Right lobe of liver (tissue), 6 donors: ENCODE measurements around the gene CYB5R2. TPM values are rescaled to one million over a fixed set of nuclear protein-coding genes. Genes with fewer than 3 reads are reported as not detected.

Source experiments
- ATAC-seq, 4 donors: fragments of 200-7000 bp; cut with Tn5 transposase; one replicate each; pipeline ENCODE4 v1.9.1; 2020; ENCODE audit warnings: mild to moderate bottlenecking in 4 of 4, moderate library complexity in 4 of 4
- DNase-seq, 3 donors: peaks; one replicate each; pipeline ENCODE4 v3.0.0-alpha.2; 2020
- H3K27ac ChIP-seq, 3 donors: fragments of 200-600 bp; one replicate each; pipeline ENCODE4 v1.8.0; 2022
- H3K27me3 ChIP-seq, 2 donors: fragments of 200-600 bp; one replicate each; pipeline ENCODE4 v1.8.0; 2022
- H3K36me3 ChIP-seq, 4 donors: fragments of 200-600 bp; sonication (generic) in 1 of 4; one replicate each; pipeline versions ENCODE4 v1.5.1 to v1.8.0; 2017 to 2022; ENCODE audit warnings: control low read depth in 1 of 4
- H3K4me1 ChIP-seq, 4 donors: fragments of 200-600 bp; sonication (generic) in 1 of 4; one replicate each; pipeline versions ENCODE4 v1.5.1 to v1.8.0; 2017 to 2022; ENCODE audit warnings: control low read depth in 1 of 4
- H3K4me3 ChIP-seq, 3 donors: fragments of 200-600 bp; one replicate each; pipeline ENCODE4 v1.8.0; 2022
- H3K9me3 ChIP-seq, 4 donors: fragments of 200-600 bp; sonication (generic) in 1 of 4; one replicate each; pipeline versions ENCODE4 v1.5.1 to v1.8.0; 2017 to 2022; ENCODE audit warnings: control low read depth in 1 of 4
- CTCF ChIP-seq, 4 donors: fragments of 200-600 bp in 3 of 4; fragments of 450-650 bp in 1 of 4; IDR thresholded peaks; one replicate each; pipeline versions ENCODE4 v1.5.1 to v1.8.0; 2016 to 2022; ENCODE audit warnings: antibody characterized with exemption in 4 of 4, mild to moderate bottlenecking in 2 of 4
- POLR2A ChIP-seq: fragments of 450-650 bp; IDR thresholded peaks from one replicate; pipeline ENCODE4 v1.6.1; 2017; ENCODE audit warnings: antibody characterized with exemption, mild to moderate bottlenecking
- WGBS: methylation state at CpG from one replicate; pipeline ENCODE4 v1.1.6; 2018; ENCODE audit warnings: low coverage, low lambda C conversion rate; ENCODE audit not compliant: insufficient coverage; ENCODE audit errors: missing lambda C conversion rate; 5-methylcytosine and 5-hydroxymethylcytosine counted together
- intact Hi-C, 2 donors: fragments of 100-400 bp; cut with DNase I; formaldehyde crosslinking; loops; one replicate each; pipeline versions ENCODE4 v1.11.2 to v1.14.1; 2022
- long read RNA-seq: library from polyadenylated mRNA; unstranded; transcript quantifications from one replicate; pipeline ENCODE4 v2.0.0, GENCODE V29; 2019
- total RNA-seq, 6 experiments: library from RNA; depleted of rRNA in 2 of 6; stranded (reverse); fragments of >200 nt in 2 of 6; fragmentation: NEBNext Ultra II Directional in 3 of 6; extraction: Animal tissue kit (Norgen Biotek cat#: 25700) in 3 of 6; gene quantifications; one replicate each; pipeline versions ENCODE4 v1.1.0 to v1.2.4, GENCODE V29; 2016 to 2023
- donor health status: DM: no; HTN: yes; CAD: no.
- donor health status: DM: no; HTN: no; CAD: no.
- donor health status: DM: no; HTN: no; CAD: no.
- donor health status: DM: no; HTN: yes; CAD: no.
- donor health status: DM: no; HTN: yes; CAD: no.

Gene CYB5R2
- total RNA-seq: 1 to 10 TPM in 4 of 6 experiments, under 1 TPM in 2; 0.71 to 3.5 (median 1.4) TPM
- long read RNA-seq, partial matches to known transcripts: 0 of 2 reads
- long read RNA-seq, other reads (novel, unspliced or antisense): 0 of 2 reads

GRCh38 chr11:7672960-7673723, at the start of gene CYB5R2:
Gene CYB5R2, minus strand, starts transcription at chr11:7673500. Its CDS starts 675 bp downstream, at chr11:7672825.
- H3K4me3 ChIP-seq: peak within 1 kb of the TSS; percentile 43 to 54 (median 52)
- no peaks in the 10 kb centered on the region for H3K27me3 ChIP-seq
- TF ChIP-seq POLR2A (peak; percentile 29), CTCF (IDR thresholded peaks at IDR 0.05) (no peak)
- WGBS: 1% methylated on average over 14 of the region's 40 CpGs
- H3K36me3 ChIP-seq: no peaks in the 10 kb centered on the region
- no peaks in the 10 kb centered on the region for H3K9me3 ChIP-seq
- peak within 1 kb of the TSS in 1 of 3 donors; percentile 31 for H3K27ac ChIP-seq
- peak; percentile 81 to 94 (median 90) for ATAC-seq
- intact Hi-C loops: no loop called here
- peak in 2 of 3 donors; percentile 83 to 85 for DNase-seq
- peaks cover 0 to 9% (median 3%) of the 10 kb centered on the region in 4 donors for H3K4me1 ChIP-seq

GRCh38 chr11:7714786-7715185, 41.5 kb upstream of the CYB5R2 start:
- 44% methylated on average over 3 of the region's 3 CpGs for WGBS
- no peaks in the 10 kb centered on the region for H3K9me3 ChIP-seq
- H3K36me3 ChIP-seq: no peaks in the 10 kb centered on the region
- no peak overlapping the region for H3K27ac ChIP-seq
- H3K4me1 ChIP-seq: no peaks in the 10 kb centered on the region
- no peaks in the 10 kb centered on the region for H3K27me3 ChIP-seq
- DNase-seq: no peak
- no peak overlapping the region for H3K4me3 ChIP-seq
- no peak for TF ChIP-seq POLR2A
- TF ChIP-seq CTCF (IDR thresholded peaks at IDR 0.05): no peak
- intact Hi-C loops: no loop called here
- ATAC-seq: no peak

- no peak within 1 kb of the TSS for H3K4me3 ChIP-seq
Measured at GRCh38 chr11:7706377-7706776, 33.1 kb upstream of the CYB5R2 start, which contains the start of gene OVCH2. Gene OVCH2, minus strand, starts transcription at chr11:7706477. Its CDS starts 83 bp downstream, at chr11:7706394.

GRCh38 chr11:7703740-7704139, 30.4 kb upstream of the CYB5R2 start:
- WGBS: 60% methylated on average over 5 of the region's 5 CpGs
- TF ChIP-seq CTCF (IDR thresholded peaks at IDR 0.05) (no peak), POLR2A (no peak)
- H3K4me3 ChIP-seq: no peak overlapping the region
- no peaks in the 10 kb centered on the region for H3K9me3 ChIP-seq
- intact Hi-C loops: no loop called here
- H3K27me3 ChIP-seq: no peaks in the 10 kb centered on the region
- H3K27ac ChIP-seq: no peak overlapping the region
- DNase-seq: no peak
- H3K36me3 ChIP-seq: no peaks in the 10 kb centered on the region
- ATAC-seq: no peak
- H3K4me1 ChIP-seq: no peaks in the 10 kb centered on the region

More at GRCh38 chr11:7706377-7706776, 33.1 kb upstream of the CYB5R2 start, which contains the start of gene OVCH2:
- WGBS: 32% methylated on average over 2 of the region's 2 CpGs
- Histone ChIP-seq H3K9me3 (no peaks in the 10 kb centered on the region), H3K27me3 (no peaks in the 10 kb centered on the region), H3K4me1 (no peaks in the 10 kb centered on the region), H3K36me3 (no peaks in the 10 kb centered on the region), H3K27ac (no peak within 1 kb of the TSS)
- intact Hi-C loops: no loop called here
- DNase-seq: no peak
- TF ChIP-seq POLR2A (no peak), CTCF (IDR thresholded peaks at IDR 0.05) (no peak)
- ATAC-seq: no peak
